DMS79 treated with DMSO at 0.1 percent for 48 hours (cell line): ENCODE results near the gene ASCC2.
A peak's percentile ranks its signal among the peaks of the same experiment; 100 is the strongest.
"Not testable (repeated sequence)": the region's sequence is repeated elsewhere in the genome, so short reads cannot be mapped to it uniquely, and the experiment has no call there.

Source experiments
- DNase-seq: peaks from one replicate; lab custom pipeline; 2025; lab: John Stamatoyannopoulos, UW

ASCC2 gene

DNA sequence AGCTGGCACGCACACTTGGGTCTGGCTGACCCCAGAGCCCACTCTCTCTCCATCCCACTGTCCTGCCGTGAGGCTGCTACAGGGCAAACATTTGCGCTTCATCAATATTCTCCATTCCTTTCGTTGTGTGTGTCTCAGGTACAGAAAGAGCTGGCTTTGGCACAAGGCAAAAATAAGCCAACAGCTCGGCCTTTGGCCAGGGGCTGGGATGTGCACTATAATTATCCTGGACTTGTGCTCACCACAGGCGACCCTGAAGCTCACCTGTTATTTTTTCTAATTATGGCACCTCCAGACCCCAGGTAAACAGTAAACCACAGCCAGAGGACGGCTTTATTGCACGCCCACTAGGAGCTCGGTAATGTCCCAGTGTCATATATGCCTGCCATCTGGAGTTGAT is 82.2 kb downstream of the ASCC2 start:
- no peak for DNase-seq

DNA sequence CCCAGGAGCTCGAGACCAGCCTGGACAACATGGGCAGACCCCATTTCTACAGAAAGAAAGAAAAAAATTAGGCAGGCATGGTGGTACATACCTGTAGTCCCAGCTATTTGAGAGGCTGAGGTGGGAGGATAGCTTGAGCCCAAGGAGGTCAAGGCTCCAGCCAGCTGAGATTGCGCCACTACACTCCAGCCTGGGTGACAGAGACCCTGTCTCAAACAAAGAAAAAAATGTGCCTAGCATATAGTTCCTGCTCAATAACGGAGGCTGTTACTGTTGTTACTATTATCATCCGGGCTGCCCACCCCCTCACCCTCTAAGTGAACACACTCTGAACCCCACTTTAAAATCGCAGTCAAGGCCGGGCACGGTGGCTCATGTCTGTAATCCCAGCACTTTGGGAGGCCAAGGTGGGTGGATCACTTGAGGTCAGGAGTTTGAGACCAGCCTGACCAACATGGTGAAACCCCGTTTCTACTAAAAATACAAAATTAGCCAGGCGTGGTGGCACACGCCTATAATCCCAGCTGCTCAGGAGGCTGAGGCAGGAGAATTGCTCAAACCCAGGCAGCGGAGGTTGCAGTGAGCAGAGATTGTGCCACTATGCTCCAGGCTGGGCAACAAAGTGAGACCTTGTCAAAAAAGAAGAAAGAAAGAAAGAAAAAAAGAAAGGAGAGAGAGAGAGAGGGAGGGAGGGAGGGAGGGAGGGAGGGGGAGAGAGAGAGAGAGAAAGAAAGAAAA is 83.2 kb downstream of the ASCC2 start:
- not testable (repeated sequence) for DNase-seq

DNA sequence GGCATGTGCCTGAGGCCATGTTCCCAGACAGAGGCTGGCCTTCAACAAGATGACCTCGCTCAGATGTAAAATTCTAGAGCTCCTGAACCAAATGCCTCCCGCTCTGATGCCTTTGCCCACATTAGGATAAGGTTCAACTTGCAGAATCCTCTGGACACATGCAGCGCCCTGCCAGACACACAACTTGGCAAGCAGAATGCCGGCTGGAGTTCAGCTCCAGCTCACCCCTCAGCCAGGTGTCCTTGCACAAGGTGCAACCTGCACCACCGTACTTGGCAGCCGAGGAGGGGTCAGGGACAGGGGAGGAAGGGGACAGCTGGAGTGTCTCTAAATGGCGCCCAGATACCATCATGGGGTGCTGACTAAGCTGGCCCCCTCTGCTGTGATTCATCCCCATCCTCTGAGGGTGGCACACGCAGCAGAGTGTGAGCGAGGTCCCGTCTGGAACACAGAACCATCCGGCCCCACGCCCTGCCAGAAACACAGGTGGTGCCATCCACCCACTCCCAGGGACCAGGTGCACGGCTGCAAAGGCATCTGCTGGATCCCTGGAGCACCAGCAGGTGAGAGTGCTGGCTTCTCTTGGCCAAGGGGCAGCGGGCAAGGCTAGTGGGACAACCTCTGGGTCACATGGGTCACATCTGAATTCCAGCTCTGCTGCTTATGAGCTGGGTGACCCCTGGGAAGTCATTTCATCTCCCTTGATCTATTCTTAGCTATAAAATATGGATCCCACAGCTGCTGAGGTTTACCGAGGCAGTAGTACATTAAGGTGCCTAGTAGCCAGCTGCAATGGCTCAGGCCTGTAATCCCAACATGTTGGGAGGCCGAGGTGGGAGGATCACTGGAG is 84.0 kb downstream of the ASCC2 start:
- DNase-seq: no peak

DNA sequence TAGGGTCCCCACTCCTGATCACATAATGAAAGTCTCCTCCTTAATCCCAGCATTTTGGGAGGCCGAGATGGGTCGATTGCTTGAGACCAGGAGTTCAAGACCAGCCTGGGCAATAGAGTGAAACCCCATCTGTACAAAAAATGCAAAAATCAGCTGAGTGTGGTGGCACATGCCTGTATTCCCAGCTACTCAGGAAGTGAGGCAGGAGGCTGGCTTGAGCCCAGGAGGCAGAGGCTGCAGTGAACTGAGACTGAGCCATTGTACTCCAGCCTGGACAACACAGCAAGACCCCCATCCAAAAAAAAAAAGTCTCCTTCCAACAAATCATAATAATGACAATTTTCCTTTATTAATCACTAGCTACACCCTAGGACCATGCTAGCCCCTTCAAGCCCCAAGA is 86.4 kb downstream of the ASCC2 start:
- DNase-seq: no peak

DNA sequence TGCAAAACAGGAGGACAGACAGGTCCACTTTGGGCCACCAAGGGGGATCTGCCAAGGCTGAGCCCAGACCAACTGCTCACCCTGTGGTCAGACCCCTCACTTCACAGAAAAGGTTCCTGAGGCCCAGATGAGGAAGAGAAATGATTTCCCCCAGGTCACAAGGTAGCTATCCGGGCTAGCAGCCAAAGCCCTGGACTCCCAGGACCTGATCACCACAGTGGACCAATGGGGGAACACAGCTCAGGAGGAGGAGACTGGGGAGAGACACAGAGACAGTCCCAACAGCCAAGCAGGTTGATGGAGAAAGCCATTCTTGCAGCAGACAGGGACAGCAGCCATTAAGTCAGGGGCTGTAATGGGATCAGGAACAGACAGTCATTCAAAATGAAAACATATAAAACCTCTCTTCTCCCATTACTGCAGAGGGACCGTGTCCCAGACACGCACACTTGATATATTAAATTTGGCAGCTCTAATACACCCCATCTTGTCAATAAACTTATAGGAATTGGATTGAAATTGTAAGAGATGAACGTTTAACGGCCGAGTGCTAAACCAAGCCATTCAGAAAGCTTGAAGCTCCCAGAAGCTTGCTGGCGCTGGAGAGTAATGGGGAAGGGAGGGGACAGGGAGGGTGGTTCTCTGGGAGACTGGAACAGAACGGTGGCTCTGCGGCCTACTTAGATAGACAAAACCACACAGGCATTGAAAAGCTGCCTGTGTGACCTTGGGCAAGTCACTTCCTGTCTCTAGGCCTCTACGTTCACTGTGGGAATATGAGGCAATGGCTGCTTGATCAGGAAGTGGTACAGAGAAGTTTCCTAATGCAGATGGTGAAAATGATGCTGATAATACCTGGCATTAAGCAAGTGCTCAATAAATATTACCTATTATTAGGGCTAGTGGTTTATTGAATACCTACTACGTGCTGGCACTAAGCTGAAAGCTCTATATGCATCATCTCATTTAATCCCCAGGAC is 87.2 kb downstream of the ASCC2 start:
- no peak for DNase-seq

DNA sequence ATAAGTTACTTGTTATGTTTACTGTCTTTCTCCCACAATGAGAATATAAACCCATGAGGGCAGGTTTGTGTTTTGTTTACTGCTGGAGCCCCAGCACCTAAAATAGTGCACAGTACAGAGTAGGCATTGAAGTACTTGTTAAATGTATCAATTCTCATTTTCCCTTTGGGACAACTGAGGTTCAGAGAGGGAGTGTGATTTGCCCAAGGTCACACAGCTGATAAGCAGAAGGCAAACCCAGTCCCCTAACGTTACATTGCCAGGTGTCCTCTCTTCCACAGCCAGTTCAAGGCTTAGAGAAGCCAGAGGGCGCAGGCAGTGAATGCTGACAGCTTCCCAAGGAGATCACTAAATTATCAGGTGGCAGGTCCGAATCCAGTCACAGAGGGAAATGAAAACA is 88.0 kb downstream of the ASCC2 start:
- no peak for DNase-seq

DNA sequence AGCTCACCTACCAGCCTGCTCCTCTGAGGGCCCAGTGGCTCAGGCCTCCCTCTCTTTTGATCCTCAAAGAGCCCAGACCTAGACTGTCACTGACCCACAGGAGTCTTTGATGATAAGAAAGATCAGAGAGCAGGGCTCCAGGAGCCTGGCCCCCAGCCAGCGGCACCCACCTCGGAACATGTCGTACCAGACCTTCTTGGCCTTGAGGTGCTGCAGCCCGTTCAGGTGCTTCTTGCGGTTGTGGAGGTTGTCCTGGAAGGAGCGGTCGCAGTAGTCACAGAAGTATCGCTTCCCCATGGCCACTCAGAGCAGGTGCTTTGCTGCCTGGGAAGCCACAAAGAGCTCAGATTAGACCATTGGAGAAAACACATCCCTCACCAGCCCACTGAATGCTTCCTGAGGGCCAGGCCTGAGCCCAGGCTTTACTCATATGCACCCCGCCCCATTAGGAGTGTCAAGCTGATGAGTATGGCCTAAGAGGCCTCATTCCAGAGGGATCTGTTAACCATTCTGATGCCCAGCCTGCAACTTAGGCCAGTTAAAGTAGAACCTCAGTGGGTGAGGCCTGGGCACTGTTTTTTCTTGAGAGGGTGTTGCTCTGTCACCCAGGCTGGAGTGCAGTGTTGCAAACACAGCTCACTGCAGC is 89.7 kb downstream of the ASCC2 start:
- no peak for DNase-seq

DNA sequence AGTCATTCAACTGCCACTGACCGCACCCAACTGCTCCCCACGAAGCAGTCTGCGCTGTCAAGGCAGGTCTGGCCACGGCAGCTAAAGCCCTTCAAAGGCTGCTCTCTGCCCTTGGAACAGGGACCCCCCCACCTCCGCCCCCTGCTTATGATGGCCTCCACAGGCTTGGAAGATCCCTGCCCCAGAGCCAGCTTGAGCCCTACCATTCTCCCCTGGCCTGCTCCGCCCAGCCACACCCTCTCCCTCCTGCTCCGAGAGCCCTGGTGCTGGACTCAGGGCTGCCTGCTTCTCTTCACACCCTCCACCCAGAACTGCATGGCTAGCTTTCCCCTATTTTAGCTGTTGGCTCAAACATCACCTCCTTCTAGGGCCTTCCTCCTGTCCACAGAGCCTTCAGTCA is 90.2 kb downstream of the ASCC2 start:
- no peak for DNase-seq

DNA sequence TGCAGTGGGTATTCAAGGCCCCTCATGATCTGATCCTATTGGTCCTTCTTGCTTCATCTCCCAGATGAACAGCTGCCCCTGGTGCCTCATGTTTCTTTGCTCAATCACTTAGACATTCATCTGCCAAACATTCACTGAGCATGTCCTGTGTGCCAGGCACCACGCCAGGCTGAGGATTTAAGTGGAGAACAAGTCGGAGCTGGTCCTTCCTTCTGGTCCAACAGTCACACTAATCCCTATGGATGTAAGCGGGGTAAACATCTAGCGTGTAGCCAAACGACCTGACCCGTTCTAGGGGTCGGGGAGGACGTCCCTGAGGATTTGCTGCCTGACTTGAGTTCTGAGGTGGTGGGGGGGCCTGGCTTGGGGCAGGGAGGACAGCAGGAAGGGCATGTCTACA is 93.2 kb downstream of the ASCC2 start:
- peak; percentile 91 for DNase-seq

DNA sequence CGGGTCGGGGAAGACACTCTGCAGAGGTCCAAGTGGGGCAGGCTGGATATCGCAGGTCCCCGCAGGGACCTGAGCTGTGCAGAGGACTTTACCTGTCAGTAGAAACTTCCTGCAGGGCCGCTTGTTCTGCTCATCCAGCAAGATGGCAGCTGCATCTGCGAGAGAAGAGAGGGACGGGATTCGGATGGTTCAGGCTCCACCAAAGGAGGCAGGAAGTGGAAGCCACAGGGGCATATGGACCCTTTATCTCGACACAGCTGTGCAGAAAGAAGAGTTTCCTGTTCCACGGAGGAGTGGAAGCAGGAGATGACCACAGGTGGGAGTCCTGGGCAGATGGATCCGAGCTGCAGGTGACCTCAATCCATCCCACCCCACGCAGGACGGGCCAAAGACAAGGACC is 95.7 kb downstream of the ASCC2 start:
- no peak for DNase-seq

DNA sequence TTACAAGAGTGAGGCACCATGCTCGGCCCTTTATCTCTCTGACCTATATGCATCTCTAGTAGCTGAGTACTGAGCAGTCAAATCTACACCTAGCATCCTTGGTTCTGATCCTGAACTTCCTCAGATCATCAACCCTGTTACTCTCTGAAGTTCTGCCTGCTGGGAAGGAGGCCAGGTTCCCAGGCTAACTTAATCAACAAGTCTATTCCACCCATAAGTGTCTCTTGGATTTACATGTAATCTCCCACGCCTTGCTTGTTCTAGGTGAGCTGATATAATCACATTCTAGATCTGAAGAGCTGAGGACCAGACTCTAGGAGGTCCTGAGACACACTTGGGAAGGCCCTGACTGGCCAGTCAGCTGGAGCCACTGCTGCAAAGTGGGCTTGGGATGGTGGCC is 96.1 kb downstream of the ASCC2 start:
- no peak for DNase-seq

DNA sequence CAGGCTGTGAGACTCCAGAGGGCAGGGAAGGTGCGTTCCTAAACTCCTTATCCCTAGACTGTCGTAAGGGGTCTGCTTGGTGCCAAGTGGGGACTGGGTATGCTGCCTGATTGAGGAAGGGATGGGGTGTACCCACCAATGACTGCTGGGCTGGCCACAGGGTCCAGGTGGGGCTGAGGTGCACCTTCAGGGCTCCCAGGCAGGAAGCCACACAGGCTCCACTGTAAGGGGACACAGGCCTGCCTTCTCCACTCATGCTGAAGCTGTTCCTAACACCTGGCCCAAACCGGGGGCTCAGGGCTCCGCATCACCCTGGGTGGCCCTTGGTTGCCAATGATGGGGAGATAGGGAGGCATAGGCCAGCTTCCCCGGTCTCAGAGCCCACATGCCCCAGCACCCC is 97.9 kb downstream of the ASCC2 start:
- DNase-seq: no peak

DNA sequence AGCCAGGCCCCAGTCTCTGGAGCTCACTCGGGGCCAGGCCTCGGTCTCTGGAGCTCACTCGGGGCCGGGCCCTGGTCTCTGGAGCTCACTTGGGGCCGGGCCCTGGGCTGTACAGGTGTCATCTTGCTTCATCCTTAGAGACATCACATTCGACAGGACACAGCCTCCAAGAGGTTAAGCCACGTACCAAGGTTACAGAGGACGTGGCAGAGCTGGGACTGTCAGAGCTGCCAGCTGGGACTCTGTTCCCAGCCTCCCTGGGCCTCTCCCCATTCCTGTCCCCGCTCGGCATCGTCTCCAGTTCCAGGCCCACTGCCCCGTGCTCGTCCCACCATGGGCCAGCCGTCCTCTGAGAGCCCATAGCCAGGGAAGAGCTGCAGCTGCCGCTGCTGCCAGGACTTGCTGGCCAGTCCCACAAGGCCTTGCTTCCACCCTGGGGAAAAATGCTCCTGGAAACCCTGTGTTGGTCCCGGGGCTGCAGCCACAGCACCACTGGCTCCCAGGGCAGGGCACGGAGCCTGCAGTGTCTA is 98.7 kb downstream of the ASCC2 start:
- no peak for DNase-seq
